ENCODE data around the gene CGA.

- TF ChIP-seq SMC3 (conservative IDR thresholded peaks at IDR 0.05; ENCODE audit: poor library complexity) (no peak), CTCF (IDR thresholded peaks at IDR 0.05; ENCODE audit: poor library complexity, severe bottlenecking) (no peak), RAD21 (conservative IDR thresholded peaks at IDR 0.05) (no peak), EZH2 (IDR thresholded peaks at IDR 0.05; ENCODE audit: borderline replicate concordance, insufficient read depth, low read length, poor library complexity, severe bottlenecking) (no peak), EP300 (conservative IDR thresholded peaks at IDR 0.05; ENCODE audit: poor library complexity, severe bottlenecking) (no peak)
- TF ChIP-seq, protein P1, sequence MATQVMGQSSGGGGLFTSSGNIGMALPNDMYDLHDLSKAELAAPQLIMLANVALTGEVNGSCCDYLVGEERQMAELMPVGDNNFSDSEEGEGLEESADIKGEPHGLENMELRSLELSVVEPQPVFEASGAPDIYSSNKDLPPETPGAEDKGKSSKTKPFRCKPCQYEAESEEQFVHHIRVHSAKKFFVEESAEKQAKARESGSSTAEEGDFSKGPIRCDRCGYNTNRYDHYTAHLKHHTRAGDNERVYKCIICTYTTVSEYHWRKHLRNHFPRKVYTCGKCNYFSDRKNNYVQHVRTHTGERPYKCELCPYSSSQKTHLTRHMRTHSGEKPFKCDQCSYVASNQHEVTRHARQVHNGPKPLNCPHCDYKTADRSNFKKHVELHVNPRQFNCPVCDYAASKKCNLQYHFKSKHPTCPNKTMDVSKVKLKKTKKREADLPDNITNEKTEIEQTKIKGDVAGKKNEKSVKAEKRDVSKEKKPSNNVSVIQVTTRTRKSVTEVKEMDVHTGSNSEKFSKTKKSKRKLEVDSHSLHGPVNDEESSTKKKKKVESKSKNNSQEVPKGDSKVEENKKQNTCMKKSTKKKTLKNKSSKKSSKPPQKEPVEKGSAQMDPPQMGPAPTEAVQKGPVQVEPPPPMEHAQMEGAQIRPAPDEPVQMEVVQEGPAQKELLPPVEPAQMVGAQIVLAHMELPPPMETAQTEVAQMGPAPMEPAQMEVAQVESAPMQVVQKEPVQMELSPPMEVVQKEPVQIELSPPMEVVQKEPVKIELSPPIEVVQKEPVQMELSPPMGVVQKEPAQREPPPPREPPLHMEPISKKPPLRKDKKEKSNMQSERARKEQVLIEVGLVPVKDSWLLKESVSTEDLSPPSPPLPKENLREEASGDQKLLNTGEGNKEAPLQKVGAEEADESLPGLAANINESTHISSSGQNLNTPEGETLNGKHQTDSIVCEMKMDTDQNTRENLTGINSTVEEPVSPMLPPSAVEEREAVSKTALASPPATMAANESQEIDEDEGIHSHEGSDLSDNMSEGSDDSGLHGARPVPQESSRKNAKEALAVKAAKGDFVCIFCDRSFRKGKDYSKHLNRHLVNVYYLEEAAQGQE (IDR thresholded peaks at IDR 0.05; ENCODE audit: borderline replicate concordance): no peak
Measured at GRCh38 chr6:87104667-87105066, 9.8 kb upstream of the CGA start.
